ENCODE data around the gene IQCH.

The IQCH gene

DNA sequence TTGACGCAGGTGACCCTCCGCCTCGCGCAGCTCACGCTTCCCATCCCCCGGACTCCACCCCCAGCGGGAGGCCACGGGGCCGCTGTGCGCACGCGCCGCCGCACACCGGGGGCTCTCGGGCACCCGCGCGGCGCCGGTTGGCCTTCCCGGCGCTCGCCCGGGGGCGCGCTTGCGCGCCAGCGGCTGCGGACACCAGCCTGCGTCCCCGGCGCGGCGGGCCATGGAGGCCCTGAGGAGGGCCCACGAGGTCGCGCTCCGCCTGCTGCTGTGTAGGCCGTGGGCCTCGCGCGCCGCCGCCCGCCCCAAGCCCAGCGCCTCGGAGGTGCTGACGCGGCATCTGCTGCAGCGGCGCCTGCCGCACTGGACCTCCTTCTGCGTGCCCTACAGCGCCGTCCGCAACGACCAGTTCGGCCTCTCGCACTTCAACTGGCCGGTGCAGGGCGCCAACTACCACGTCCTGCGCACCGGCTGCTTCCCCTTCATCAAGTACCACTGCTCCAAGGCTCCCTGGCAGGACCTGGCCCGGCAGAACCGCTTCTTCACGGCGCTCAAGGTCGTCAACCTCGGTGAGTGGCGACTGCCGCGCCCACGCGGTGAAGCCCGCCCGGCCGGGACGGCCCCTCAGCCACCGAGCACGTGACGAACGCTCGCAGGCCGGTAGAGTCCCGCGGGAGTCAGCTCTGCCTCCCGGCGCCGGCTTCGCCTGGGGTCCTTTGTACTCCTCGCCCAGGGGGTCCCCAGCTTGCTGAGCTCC lies 266.6 kb downstream of the IQCH start, which contains the start of gene C15orf61:
Gene C15orf61 (plus strand): TSS at position 103 of the 754 bp plus-strand sequence. CDS start 118 bp downstream, at position 221.
- Histone ChIP-seq H3K36me3 (ENCODE audit: insufficient read depth, low read length) (no peaks in the 10 kb centered on the region), H3K9me3 (ENCODE audit: low read length) (no peaks in the 10 kb centered on the region), H2AFZ (ENCODE audit: low read depth, low read length) (peak within 1 kb of the TSS; percentile 38), H3K4me3 (ENCODE audit: low read length) (peak within 1 kb of the TSS; percentile 57), H3K4me1 (ENCODE audit: insufficient read depth, low read length) (peaks cover 16% of the 10 kb centered on the region), H3K27me3 (ENCODE audit: insufficient read depth, low read length) (no peaks in the 10 kb centered on the region)

DNA sequence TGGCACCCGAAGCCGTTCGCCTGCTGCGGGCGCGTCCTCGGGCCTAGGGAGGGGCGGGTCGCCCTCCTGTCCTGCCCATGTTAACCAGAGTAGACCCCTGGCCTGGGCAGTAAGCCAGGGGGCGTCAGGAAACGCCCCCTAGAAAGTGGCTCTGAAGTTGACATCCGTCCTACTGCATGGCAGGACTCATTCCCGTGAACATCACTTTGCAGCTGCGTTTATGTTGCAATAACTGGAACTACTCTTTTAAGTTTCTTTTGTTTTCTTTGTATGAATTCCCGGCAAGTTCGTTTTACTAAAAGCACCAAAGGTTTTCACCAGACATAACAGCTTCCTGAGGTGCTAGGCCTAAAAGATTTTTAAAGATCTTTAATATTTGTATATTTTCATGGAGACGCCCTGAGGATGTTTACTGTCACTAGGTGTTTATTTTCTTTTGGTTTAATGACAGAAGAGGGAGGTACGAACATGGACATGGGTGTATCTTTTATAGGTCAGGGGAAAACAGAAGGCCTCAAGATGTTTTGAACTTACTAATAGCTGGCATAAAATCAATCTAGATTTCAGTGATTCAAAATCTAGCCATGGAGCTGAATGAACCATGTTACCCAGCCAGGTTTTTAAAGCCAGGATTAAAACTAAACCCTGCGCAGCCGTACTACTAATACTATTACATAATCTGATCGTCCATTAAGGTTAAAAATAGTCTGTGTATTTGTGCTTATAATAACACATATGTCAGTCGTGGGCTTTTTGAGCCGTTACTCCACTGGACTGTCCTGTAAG lies 267.4 kb downstream of the IQCH start:
- Histone ChIP-seq H2AFZ (ENCODE audit: low read depth, low read length) (peak overlapping the region; percentile 38), H3K27me3 (ENCODE audit: insufficient read depth, low read length) (no peaks in the 10 kb centered on the region), H3K4me3 (ENCODE audit: low read length) (peak overlapping the region; percentile 57), H3K9me3 (ENCODE audit: low read length) (no peaks in the 10 kb centered on the region), H3K36me3 (ENCODE audit: insufficient read depth, low read length) (no peaks in the 10 kb centered on the region), H3K4me1 (ENCODE audit: insufficient read depth, low read length) (peaks cover 16% of the 10 kb centered on the region)

DNA sequence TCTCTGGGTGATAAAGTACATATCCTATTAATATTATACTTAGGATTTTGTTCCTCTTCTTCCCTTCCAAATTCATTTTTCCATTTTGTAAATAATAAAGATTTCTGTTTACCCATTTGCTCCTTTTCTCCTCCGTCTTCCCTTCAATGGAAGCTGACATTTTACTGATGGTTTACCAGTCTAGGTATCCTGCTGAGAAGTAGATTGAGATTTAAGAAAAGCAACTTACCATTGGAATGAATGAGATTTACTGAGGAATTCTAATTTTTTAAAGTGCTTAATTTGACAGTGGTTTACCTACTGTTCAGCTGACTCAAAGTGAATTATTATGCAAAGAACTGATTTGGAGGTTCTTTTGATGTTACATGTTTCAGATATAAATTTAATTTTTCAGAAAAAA lies 268.7 kb downstream of the IQCH start:
- Histone ChIP-seq H3K27me3 (ENCODE audit: insufficient read depth, low read length) (no peaks in the 10 kb centered on the region), H3K9me3 (ENCODE audit: low read length) (no peaks in the 10 kb centered on the region), H3K36me3 (ENCODE audit: insufficient read depth, low read length) (no peaks in the 10 kb centered on the region), H2AFZ (ENCODE audit: low read depth, low read length) (no peak overlapping the region), H3K4me3 (ENCODE audit: low read length) (no peak overlapping the region), H3K4me1 (ENCODE audit: insufficient read depth, low read length) (peaks cover 16% of the 10 kb centered on the region)

DNA sequence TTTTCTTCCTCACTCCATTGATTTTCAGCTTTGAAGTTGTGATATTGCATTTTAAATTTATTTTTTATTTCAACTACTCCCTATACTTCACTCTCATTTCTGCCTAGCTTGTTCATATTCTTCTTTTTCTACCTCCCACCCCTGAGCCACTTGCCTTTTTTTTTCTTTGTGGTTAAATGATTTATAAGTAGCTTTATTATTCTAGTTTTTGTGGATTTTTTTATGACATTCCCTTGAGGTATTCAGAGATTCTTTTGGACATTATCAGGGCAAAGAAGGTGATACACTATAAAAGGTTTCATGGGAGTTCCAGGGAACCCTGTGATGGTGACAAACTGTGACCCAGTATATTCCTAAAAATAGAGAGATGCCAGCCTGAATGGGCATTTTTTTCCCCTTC lies 269.6 kb downstream of the IQCH start:
- no peaks in the 10 kb centered on the region for H3K27me3 ChIP-seq (ENCODE audit: insufficient read depth, low read length)
- H3K9me3 ChIP-seq (ENCODE audit: low read length) = no peaks in the 10 kb centered on the region
- H3K4me1 ChIP-seq (ENCODE audit: insufficient read depth, low read length) = peaks cover 16% of the 10 kb centered on the region
- no peak overlapping the region for H3K4me3 ChIP-seq (ENCODE audit: low read length)
- no peak overlapping the region for H2AFZ ChIP-seq (ENCODE audit: low read depth, low read length)
- no peaks in the 10 kb centered on the region for H3K36me3 ChIP-seq (ENCODE audit: insufficient read depth, low read length)

DNA sequence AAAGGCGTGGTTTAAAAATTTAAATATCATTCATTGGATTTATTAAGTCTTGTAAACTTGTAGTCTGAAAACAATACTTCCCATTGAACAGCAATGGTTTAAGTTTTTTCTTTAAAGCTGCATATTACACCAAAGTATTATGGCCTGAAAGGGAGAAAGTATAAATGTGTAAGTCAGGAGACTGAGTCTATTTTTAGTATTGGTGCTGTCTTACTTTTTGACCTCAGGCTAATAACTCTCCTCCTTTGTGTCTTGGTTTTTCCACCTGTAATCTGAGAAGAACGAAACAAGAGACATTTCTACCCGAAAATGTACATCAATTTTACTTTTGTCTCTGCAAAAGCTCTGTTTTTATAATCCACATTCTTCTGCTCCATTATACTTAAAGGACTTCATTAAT lies 273.9 kb downstream of the IQCH start:
- no peak overlapping the region for H3K4me3 ChIP-seq (ENCODE audit: low read length)
- H3K27me3 ChIP-seq (ENCODE audit: insufficient read depth, low read length) = no peaks in the 10 kb centered on the region
- H2AFZ ChIP-seq (ENCODE audit: low read depth, low read length) = no peak overlapping the region
- H3K4me1 ChIP-seq (ENCODE audit: insufficient read depth, low read length) = no peaks in the 10 kb centered on the region
- no peaks in the 10 kb centered on the region for H3K9me3 ChIP-seq (ENCODE audit: low read length)
- H3K36me3 ChIP-seq (ENCODE audit: insufficient read depth, low read length) = no peaks in the 10 kb centered on the region

DNA sequence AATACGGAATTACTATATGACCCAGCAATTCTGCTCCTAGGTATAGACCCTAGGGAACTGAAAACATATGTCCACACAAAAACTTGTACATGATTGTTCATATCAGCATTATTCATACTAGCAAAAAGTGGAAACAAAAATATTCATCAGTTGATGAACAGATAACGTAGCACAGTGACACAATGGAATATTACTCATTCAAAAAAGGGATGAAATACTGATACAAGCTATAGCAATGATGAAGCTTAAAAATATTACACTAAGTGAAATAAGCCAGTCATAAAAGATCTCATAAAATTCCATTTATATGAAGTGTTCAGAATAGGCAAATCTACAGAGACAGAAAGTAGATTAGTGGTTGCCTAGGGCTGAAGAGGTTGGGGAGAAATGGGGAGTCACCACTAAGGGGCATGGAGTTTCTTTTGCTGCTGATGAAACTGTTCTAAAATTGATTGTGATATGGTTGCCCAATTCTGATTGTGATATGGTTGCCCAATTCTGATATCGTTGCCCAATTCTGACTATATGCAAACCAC lies 276.9 kb downstream of the IQCH start:
- H3K9me3 ChIP-seq (ENCODE audit: low read length) = no peaks in the 10 kb centered on the region
- no peaks in the 10 kb centered on the region for H3K36me3 ChIP-seq (ENCODE audit: insufficient read depth, low read length)
- no peaks in the 10 kb centered on the region for H3K27me3 ChIP-seq (ENCODE audit: insufficient read depth, low read length)
- H3K4me1 ChIP-seq (ENCODE audit: insufficient read depth, low read length) = no peaks in the 10 kb centered on the region
- H2AFZ ChIP-seq (ENCODE audit: low read depth, low read length) = no peak overlapping the region
- H3K4me3 ChIP-seq (ENCODE audit: low read length) = no peak overlapping the region

DNA sequence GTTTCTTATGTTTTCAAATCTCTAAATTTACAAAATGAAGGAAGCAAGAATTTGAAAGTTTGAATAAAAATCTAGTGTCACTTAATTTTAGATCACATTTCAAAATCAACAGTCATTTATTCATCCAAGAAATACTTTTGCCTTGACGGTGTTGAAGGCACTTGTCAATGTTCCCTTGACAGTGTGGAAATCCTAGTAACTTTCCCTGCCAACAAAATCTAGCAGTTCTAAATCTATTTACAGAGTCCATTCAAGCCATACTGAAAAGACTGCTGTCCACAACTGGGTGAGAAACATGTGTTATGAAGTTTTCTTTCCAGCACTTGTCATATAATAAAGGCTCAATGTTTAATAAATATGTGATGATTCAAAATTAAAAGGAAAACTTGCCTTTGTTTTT lies 279.3 kb downstream of the IQCH start:
- Histone ChIP-seq H2AFZ (ENCODE audit: low read depth, low read length) (no peak overlapping the region), H3K27me3 (ENCODE audit: insufficient read depth, low read length) (no peaks in the 10 kb centered on the region), H3K4me1 (ENCODE audit: insufficient read depth, low read length) (no peaks in the 10 kb centered on the region), H3K4me3 (ENCODE audit: low read length) (no peak overlapping the region), H3K36me3 (ENCODE audit: insufficient read depth, low read length) (no peaks in the 10 kb centered on the region), H3K9me3 (ENCODE audit: low read length) (no peaks in the 10 kb centered on the region)

DNA sequence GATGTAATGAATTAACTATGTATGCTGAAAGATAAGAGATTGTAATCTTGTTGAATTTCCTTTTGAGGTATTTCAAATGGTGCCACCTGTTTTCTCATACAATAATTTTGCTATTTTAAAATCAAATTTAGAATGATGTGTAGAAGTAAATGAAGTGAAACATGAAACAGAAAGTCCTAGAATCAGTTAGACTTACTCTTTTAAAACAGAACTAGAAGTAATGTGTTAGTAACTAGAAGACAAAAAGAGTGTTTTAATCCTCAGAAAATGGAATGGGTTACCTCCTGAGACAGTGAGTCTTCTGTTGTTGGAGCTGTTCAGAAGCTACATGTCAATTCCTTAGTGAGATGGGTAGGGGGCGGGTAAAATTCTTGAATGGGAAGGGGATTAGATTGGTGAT lies 279.8 kb downstream of the IQCH start:
- Histone ChIP-seq H3K9me3 (ENCODE audit: low read length) (no peaks in the 10 kb centered on the region), H3K4me3 (ENCODE audit: low read length) (no peak overlapping the region), H2AFZ (ENCODE audit: low read depth, low read length) (no peak overlapping the region), H3K27me3 (ENCODE audit: insufficient read depth, low read length) (no peaks in the 10 kb centered on the region), H3K36me3 (ENCODE audit: insufficient read depth, low read length) (no peaks in the 10 kb centered on the region), H3K4me1 (ENCODE audit: insufficient read depth, low read length) (no peaks in the 10 kb centered on the region)

DNA sequence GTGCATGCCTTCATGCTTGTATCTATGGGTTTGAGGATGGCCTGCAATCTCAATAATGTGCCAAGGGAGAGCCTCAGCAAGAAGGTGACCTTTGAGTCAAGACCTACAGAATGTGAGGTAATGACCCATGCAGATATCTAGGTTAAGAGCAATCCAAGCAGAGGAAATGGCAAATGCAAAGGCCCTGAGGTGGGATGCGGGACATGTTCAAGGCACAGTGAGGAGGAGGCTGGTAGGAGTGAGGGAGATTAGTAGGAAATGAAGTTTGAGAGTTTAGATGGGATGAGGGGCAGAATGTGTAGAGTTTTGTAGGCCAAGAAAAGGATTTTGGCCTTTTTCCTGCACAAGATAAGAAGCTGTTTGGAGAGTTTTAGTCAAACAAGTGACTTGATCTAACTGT lies 283.2 kb downstream of the IQCH start:
- no peak overlapping the region for H2AFZ ChIP-seq (ENCODE audit: low read depth, low read length)
- H3K27me3 ChIP-seq (ENCODE audit: insufficient read depth, low read length) = no peaks in the 10 kb centered on the region
- H3K36me3 ChIP-seq (ENCODE audit: insufficient read depth, low read length) = no peaks in the 10 kb centered on the region
- H3K4me3 ChIP-seq (ENCODE audit: low read length) = no peak overlapping the region
- H3K9me3 ChIP-seq (ENCODE audit: low read length) = no peaks in the 10 kb centered on the region
- H3K4me1 ChIP-seq (ENCODE audit: insufficient read depth, low read length) = peaks cover 4% of the 10 kb centered on the region

DNA sequence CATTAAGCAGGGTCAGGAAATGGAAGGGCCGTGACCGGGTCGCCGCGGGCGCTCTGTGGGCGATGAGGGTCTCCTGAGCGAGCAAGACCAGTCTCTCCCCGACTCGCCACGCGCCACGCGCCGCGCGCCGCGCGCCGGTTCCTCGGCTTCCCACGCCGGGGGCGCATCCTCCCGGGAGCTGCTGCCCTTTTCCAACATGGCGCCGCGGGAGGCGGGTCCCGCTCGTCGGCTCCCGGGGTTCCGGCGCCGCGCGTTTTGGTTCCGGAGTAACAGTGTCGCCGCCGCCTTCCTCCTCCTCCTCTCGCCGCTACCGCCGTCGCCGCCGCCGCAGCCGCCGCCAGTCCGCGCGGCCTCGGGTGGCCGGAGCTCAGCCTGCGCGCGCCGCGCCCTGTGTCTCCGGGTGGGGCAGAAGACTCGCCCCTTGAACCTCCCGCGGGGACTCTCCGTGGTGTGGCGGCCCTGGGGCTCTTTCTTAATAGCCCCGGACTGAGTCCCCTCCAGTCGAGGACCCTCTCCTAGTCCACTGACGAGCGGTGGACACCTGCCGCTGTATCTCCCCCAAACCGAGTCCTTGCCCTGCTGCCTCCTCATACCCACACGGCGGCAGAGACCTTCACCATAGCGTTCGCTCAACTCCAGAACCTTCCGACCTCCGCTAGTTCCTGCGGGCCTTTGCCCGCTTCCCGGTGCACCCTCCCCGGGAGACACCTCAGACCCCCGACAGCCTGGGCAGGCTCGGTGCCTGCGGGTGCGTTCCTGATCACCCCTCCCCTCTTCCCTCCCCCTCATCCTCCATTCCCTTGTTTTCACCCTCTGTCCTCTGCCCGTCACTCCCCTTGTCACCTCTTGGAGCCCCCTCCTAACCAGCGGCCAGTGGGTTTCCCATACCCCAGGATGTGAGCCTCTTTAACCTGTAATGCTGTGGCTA lies 288.1 kb downstream of the IQCH start, which contains the start of gene MAP2K5:
Gene MAP2K5 (plus strand): TSS at position 284 of the 928 bp plus-strand sequence. CDS start 633 bp downstream, at position 917.
- peak within 1 kb of the TSS; percentile 98 for H3K4me3 ChIP-seq (ENCODE audit: low read length)
- H2AFZ ChIP-seq (ENCODE audit: low read depth, low read length) = peak within 1 kb of the TSS; percentile 82
- H3K27me3 ChIP-seq (ENCODE audit: insufficient read depth, low read length) = no peaks in the 10 kb centered on the region
- no peaks in the 10 kb centered on the region for H3K9me3 ChIP-seq (ENCODE audit: low read length)
- H3K36me3 ChIP-seq (ENCODE audit: insufficient read depth, low read length) = peaks cover 6% of the 10 kb centered on the region
- peaks cover 17% of the 10 kb centered on the region for H3K4me1 ChIP-seq (ENCODE audit: insufficient read depth, low read length)

DNA sequence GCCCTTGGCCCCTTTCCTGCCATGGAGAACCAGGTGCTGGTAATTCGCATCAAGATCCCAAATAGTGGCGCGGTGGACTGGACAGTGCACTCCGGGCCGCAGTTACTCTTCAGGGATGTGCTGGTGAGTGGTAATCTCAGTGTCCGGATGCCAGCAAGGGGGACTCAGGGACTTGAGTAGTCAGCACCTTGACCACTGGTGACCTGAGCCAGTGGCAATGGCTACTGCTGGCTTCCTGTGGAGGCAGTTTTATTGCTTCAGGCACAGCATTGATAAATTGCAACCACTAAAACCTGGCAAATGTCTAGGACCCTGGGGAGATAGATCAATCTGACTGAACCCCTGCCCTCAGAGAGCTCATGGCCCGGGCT lies 288.7 kb downstream of the IQCH start:
- Histone ChIP-seq H3K36me3 (ENCODE audit: insufficient read depth, low read length) (peaks cover 6% of the 10 kb centered on the region), H3K9me3 (ENCODE audit: low read length) (no peaks in the 10 kb centered on the region), H3K4me1 (ENCODE audit: insufficient read depth, low read length) (peaks cover 24% of the 10 kb centered on the region), H2AFZ (ENCODE audit: low read depth, low read length) (peak overlapping the region; percentile 82), H3K27me3 (ENCODE audit: insufficient read depth, low read length) (no peaks in the 10 kb centered on the region), H3K4me3 (ENCODE audit: low read length) (peak overlapping the region; percentile 98)

DNA sequence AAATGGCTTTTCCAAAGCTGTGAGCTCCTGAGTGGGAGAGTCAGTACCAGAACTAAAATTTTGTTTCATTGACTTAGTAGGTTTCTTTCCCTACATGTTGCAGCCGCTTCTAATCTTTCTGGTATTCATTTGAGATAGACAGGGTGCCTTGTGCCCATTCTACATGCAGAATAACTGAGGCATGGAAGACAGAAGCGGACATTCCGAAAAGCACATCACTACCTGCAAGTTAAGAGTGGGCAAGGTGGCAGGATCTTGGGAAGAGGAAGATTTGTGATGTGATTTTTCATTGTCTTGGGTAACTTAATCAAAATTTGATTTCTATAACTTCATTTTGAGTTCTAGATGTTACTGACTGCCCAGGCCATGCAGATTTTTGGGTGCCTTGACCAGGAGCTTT lies 289.9 kb downstream of the IQCH start:
- H3K27me3 ChIP-seq (ENCODE audit: insufficient read depth, low read length) = no peaks in the 10 kb centered on the region
- peaks cover 35% of the 10 kb centered on the region for H3K4me1 ChIP-seq (ENCODE audit: insufficient read depth, low read length)
- H2AFZ ChIP-seq (ENCODE audit: low read depth, low read length) = no peak overlapping the region
- H3K36me3 ChIP-seq (ENCODE audit: insufficient read depth, low read length) = peaks cover 6% of the 10 kb centered on the region
- H3K9me3 ChIP-seq (ENCODE audit: low read length) = no peaks in the 10 kb centered on the region
- H3K4me3 ChIP-seq (ENCODE audit: low read length) = no peak overlapping the region

All from neuron (in vitro differentiated cells).